ENCODE data around the gene UNC5CL.

Gene UNC5CL

DNA sequence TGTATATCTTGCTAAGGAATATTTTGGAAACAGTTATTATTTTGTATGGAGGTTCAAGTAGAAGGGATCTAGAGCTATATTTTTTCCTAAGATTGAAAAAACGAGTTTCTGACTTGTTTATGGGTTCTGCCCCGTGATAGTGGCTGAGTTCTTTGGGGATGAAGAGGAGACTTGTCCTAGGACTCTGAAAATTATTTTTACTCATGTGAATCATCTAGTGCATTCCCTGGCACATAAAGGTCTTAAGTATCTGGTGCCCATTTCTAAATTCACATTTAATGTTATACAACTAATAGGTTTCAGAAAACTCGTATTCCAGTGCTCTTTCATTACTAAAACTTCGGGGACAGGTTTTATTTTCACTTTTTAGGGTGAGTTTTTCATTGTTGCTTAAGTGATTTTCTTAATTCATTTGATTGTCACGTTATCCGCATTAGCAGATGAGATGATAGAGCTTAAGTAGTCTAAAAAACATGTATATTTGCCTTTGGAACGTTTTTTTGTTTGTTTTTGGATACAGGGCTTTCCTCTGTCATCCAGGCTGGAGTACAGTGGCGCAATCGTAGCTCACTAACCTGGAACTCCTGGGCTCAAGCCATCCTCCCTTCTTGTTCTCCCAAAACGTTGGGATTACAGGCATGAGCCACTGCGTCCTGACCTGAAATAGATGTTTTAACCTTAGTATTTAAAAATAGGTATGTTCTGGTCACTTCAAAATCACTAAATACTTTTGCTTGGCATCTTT is 35.8 kb upstream of the UNC5CL start:
- H3K27me3 ChIP-seq (ENCODE audit: control insufficient read depth, insufficient read depth, low read length): no peaks in the 10 kb centered on the region
- H3K27ac ChIP-seq (ENCODE audit: low read depth, low read length): no peak overlapping the region
- peaks cover 18% of the 10 kb centered on the region for H3K4me1 ChIP-seq (ENCODE audit: control insufficient read depth, insufficient read depth, low read length)
- no peaks in the 10 kb centered on the region for H3K9me3 ChIP-seq (ENCODE audit: control insufficient read depth, insufficient read depth, low read depth, low read length)
- H3K9ac ChIP-seq (ENCODE audit: low read length): no peak overlapping the region
- peaks cover 24% of the 10 kb centered on the region for H3K36me3 ChIP-seq (ENCODE audit: control insufficient read depth, insufficient read depth, low read length)
- H3K4me3 ChIP-seq (ENCODE audit: low read depth, low read length): peak overlapping the region; percentile 86

DNA sequence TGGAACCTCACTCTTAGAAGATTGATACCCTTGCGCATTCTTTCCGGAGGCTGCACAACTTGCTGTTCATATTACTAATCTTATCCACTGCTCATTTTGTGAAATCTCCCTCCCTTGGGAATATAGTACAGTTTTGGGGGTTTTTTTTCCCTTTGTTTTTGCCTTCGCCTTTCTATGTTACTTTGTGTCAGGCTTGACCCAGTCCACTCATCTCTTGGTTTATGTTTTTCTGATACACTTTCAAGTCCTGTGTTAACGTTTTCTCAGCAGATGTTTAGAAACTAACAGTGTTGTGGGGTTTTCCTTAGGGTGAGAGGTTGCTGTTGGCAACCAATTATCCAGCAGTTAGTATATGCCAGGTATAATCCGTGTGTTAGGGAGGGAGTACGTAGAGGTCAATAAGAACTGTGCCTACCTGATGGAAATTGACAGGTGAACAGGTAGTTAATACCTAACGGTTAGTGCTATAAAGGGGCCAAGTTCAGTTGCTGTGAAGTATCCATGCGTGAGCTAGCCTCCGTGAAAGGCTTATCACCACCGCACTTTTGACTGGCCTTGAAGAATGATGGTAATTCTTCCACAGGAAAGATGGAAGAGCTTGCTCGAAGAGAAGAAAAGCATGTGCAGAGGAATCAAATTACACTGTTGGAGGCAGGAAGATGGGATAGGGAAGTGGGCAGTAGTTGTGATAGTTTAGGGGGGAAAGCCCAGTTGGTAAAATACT is 35.1 kb upstream of the UNC5CL start:
- Histone ChIP-seq H3K9me3 (ENCODE audit: control insufficient read depth, insufficient read depth, low read depth, low read length) (no peaks in the 10 kb centered on the region), H3K9ac (ENCODE audit: low read length) (peak overlapping the region; percentile 98), H3K27ac (ENCODE audit: low read depth, low read length) (no peak overlapping the region; the same call in 1 of the 2 replicates), H3K36me3 (ENCODE audit: control insufficient read depth, insufficient read depth, low read length) (peaks cover 17% of the 10 kb centered on the region), H3K27me3 (ENCODE audit: control insufficient read depth, insufficient read depth, low read length) (no peaks in the 10 kb centered on the region), H3K4me1 (ENCODE audit: control insufficient read depth, insufficient read depth, low read length) (peaks cover 18% of the 10 kb centered on the region), H3K4me3 (ENCODE audit: low read depth, low read length) (peak overlapping the region; percentile 86)

DNA sequence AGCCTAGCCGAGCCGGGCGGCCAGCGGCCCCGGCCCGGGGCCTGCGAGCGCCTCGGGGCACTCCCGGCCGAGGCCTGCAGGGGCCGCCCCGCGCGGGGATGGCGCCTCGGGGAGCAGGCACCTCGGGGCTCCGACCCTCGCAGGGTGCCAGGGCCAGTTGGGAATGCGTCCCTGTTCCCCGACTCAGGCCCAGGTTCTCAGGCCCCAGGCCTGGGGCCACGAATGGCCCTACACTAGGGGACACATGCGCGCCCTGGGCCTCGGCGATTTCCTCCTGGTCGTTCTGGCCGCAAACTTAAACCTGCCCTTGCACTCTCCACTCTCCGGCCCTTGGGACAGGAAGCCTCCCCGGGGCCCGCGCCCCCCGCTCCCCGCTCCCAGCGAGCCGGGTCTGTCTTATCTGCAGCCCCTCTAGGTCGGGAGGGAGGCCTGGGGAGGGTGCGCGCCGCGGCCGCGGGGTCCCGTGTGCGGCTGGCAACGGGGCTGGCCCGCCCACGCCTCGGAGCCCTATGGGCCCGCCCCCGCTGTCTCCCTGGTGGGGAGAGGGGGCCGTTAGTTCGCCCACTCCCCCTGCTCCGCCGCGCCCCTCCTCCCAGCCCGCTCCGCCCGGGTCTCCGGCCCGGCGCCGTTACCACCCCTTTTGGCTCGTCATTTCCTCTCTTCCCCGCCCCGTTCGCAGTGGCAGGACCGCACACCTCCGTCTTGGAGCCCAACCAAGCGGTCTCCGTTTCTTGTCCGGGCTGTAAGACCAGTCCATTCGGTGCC is 34.4 kb upstream of the UNC5CL start:
- H3K4me1 ChIP-seq (ENCODE audit: control insufficient read depth, insufficient read depth, low read length): peaks cover 18% of the 10 kb centered on the region
- H3K9ac ChIP-seq (ENCODE audit: low read length): peak overlapping the region; percentile 98
- no peaks in the 10 kb centered on the region for H3K9me3 ChIP-seq (ENCODE audit: control insufficient read depth, insufficient read depth, low read depth, low read length)
- H3K36me3 ChIP-seq (ENCODE audit: control insufficient read depth, insufficient read depth, low read length): peaks cover 14% of the 10 kb centered on the region
- no peaks in the 10 kb centered on the region for H3K27me3 ChIP-seq (ENCODE audit: control insufficient read depth, insufficient read depth, low read length)
- peak overlapping the region; percentile 93 for H3K27ac ChIP-seq (ENCODE audit: low read depth, low read length)
- peak overlapping the region; percentile 86 for H3K4me3 ChIP-seq (ENCODE audit: low read depth, low read length)

DNA sequence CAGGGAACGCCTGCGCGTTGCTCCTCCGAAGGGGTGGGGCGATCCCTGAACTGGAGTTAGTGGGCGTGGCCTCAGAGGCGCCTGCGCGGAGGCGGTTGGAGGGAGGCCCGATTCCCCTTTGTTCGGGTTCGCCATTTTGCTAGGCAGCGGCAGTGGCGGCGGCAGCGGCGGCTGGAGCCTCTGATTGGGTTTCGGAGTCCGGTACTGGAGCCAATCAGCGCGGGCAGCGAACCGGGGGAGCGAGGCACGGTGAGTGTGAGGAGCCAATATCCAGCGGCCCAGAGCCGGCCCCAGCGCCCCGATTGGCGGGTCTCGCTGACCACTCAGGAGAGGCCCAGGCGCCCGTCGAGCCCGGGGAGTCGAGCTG is 33.8 kb upstream of the UNC5CL start, which contains the start of gene NFYA:
Gene NFYA (plus strand): TSS at position 139 of the 367 bp plus-strand sequence. CDS start 6,116 bp downstream, outside the sequence.
- H3K9ac ChIP-seq (ENCODE audit: low read length): peak within 1 kb of the TSS; percentile 98
- H3K27ac ChIP-seq (ENCODE audit: low read depth, low read length): peak within 1 kb of the TSS; percentile 93
- peaks cover 18% of the 10 kb centered on the region for H3K4me1 ChIP-seq (ENCODE audit: control insufficient read depth, insufficient read depth, low read length)
- peaks cover 16% of the 10 kb centered on the region for H3K36me3 ChIP-seq (ENCODE audit: control insufficient read depth, insufficient read depth, low read length)
- peak within 1 kb of the TSS; percentile 86 for H3K4me3 ChIP-seq (ENCODE audit: low read depth, low read length)
- H3K27me3 ChIP-seq (ENCODE audit: control insufficient read depth, insufficient read depth, low read length): no peaks in the 10 kb centered on the region
- no peaks in the 10 kb centered on the region for H3K9me3 ChIP-seq (ENCODE audit: control insufficient read depth, insufficient read depth, low read depth, low read length)

DNA sequence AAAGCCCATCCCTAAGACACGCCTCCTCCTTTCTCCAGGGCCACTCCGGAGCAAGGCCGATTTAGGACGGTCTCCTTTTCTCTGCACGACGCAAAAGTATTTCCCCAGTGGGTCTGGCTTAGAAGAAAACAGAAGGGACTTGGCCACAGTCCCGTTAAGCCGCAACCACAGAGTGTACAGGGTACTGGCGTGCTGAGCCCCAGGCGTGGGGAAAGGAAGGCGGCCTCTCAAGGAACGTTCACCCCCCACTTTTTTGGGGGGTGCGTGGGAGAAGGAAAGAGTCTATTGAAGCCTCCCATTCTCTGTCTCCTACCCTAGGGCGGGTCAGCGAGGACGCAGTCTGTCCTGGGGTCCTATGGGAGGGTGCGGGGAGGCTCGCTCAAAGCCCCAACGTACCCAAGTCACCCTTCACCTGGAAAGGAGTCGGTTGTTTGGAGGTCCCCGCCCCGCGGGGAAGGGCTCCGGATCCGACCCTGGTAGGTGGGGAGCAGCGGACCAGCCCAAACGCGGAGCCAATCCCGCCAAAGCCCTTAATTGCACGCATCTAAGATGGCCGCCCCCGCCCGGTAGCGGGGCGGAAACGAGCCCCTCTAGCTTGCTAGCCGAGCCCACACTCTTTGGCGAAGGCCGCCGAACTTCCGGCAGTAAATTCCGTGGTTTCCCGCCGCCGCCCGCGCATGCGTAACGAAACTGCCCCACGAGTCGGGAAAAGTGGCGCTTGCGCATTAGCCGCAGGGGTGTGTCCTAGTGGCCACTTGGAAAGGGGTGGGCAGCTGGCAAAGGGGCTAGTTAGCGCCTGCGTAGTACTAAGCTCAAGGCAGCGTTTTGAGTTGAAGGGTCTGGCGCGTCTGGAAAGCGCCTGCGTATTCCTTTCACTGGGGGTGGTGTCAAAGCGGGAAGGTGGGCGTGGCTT is 33.2 kb upstream of the UNC5CL start, which contains the start of gene OARD1:
Gene OARD1 (minus strand): TSS at position 434 of the 913 bp plus-strand sequence. CDS start 722 bp downstream, outside the sequence.
- peaks cover 22% of the 10 kb centered on the region for H3K36me3 ChIP-seq (ENCODE audit: control insufficient read depth, insufficient read depth, low read length)

DNA sequence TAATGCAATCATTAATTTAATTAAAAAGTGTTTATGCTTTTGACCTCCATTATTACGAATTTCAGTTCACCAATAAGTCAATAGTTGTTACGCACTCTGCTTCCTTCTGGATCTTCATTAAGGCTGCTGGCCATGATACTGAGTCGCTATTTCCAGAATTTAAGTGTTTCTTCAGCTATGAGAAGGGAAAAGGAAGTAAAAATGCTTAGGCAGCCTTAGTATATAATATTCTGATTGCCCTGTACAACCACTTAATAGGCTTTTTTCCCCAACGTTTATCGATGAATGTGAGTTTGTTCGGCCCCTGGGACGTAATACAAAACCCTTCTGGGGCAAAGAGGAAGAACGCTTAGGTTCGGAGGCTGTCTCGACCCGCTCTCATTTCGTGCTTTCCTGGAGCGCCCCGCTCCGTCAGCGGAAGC is 32.5 kb upstream of the UNC5CL start:
- Histone ChIP-seq H3K4me1 (ENCODE audit: control insufficient read depth, insufficient read depth, low read length) (peaks cover 18% of the 10 kb centered on the region), H3K4me3 (ENCODE audit: low read depth, low read length) (peak overlapping the region; percentile 86), H3K36me3 (ENCODE audit: control insufficient read depth, insufficient read depth, low read length) (peaks cover 25% of the 10 kb centered on the region), H3K27me3 (ENCODE audit: control insufficient read depth, insufficient read depth, low read length) (no peaks in the 10 kb centered on the region), H3K9me3 (ENCODE audit: control insufficient read depth, insufficient read depth, low read depth, low read length) (no peaks in the 10 kb centered on the region), H3K9ac (ENCODE audit: low read length) (peak overlapping the region; percentile 98), H3K27ac (ENCODE audit: low read depth, low read length) (peak overlapping the region; percentile 84; the same call in 1 of the 2 replicates)

More for the DNA sequence above, 33.2 kb upstream of the UNC5CL start, which contains the start of gene OARD1:
- Histone ChIP-seq H3K4me1 (ENCODE audit: control insufficient read depth, insufficient read depth, low read length) (peaks cover 18% of the 10 kb centered on the region), H3K9me3 (ENCODE audit: control insufficient read depth, insufficient read depth, low read depth, low read length) (no peaks in the 10 kb centered on the region), H3K9ac (ENCODE audit: low read length) (peak within 1 kb of the TSS; percentile 98), H3K27me3 (ENCODE audit: control insufficient read depth, insufficient read depth, low read length) (no peaks in the 10 kb centered on the region), H3K4me3 (ENCODE audit: low read depth, low read length) (peak within 1 kb of the TSS; percentile 86), H3K27ac (ENCODE audit: low read depth, low read length) (peak within 1 kb of the TSS; percentile 93)

DNA sequence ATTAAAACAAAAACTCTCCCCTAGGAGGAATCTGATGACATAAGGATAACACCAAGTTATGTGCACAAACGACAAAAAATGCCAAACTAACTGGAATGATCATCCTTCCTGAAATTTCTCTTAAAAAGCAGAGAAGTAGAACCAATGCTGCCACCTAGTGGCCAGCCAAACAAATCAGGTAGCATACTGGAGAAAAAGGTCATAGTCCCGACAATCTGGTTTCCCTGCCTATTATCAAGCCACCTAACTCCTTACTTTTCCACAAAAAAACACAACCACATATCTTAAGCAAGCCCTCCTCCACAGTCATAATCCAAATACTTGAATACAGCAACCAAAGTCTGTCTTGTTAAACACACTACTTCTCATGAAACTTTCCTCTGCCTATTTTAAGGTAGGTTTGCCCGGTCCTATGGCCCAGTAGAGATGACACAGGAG is 27.9 kb upstream of the UNC5CL start:
- Histone ChIP-seq H3K4me3 (ENCODE audit: low read depth, low read length) (no peak overlapping the region), H3K4me1 (ENCODE audit: control insufficient read depth, insufficient read depth, low read length) (peaks cover 4% of the 10 kb centered on the region), H3K36me3 (ENCODE audit: control insufficient read depth, insufficient read depth, low read length) (peaks cover 45% of the 10 kb centered on the region), H3K27ac (ENCODE audit: low read depth, low read length) (no peak overlapping the region), H3K9ac (ENCODE audit: low read length) (no peak overlapping the region), H3K27me3 (ENCODE audit: control insufficient read depth, insufficient read depth, low read length) (no peaks in the 10 kb centered on the region), H3K9me3 (ENCODE audit: control insufficient read depth, insufficient read depth, low read depth, low read length) (no peaks in the 10 kb centered on the region)

DNA sequence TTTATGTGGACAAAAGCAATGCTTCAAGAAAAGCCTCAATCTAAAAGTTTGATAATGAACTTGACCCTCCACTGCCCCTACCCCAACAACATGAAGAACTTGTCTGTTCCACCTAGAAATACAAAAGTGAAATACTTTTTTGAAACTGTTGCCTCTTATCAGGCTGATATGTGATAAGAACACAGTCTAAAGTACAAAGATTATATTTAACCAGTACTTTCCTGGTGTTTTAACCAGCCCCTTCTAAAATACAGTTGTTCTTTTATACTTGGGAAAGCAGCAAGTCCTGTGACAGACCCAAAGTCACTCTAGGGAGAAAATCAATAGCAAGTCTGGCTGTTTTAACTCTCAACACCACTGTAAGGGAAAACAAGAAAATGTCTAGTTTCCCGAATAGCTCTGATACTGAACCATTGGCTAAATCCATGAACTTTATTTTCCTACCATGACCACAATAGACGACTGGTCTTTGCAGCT is 26.6 kb upstream of the UNC5CL start:
- Histone ChIP-seq H3K27me3 (ENCODE audit: control insufficient read depth, insufficient read depth, low read length) (no peaks in the 10 kb centered on the region), H3K9ac (ENCODE audit: low read length) (no peak overlapping the region), H3K27ac (ENCODE audit: low read depth, low read length) (no peak overlapping the region), H3K9me3 (ENCODE audit: control insufficient read depth, insufficient read depth, low read depth, low read length) (no peaks in the 10 kb centered on the region), H3K4me1 (ENCODE audit: control insufficient read depth, insufficient read depth, low read length) (no peaks in the 10 kb centered on the region), H3K36me3 (ENCODE audit: control insufficient read depth, insufficient read depth, low read length) (peaks cover 50% of the 10 kb centered on the region), H3K4me3 (ENCODE audit: low read depth, low read length) (no peak overlapping the region)

DNA sequence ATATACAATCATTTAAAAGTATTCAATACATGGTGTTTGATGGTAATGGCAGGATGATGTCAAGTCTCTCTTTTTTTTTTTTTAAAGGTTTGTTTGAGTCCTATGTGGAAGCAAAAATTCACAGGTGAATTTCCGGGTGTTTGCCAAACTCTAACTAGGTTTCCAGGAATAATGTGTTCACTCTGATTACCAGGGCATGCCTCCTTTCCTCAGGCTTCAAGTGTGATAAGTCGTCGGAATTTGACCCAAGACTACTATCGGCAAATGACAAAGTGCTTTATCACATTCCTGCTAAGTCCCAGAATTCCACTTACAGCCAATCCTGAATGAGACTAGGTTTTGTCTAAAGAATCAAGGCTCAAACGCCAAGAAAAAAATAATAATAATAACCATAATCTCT is 25.8 kb upstream of the UNC5CL start:
- H3K27ac ChIP-seq (ENCODE audit: low read depth, low read length): no peak overlapping the region
- no peaks in the 10 kb centered on the region for H3K9me3 ChIP-seq (ENCODE audit: control insufficient read depth, insufficient read depth, low read depth, low read length)
- no peak overlapping the region for H3K4me3 ChIP-seq (ENCODE audit: low read depth, low read length)
- H3K9ac ChIP-seq (ENCODE audit: low read length): no peak overlapping the region
- H3K4me1 ChIP-seq (ENCODE audit: control insufficient read depth, insufficient read depth, low read length): no peaks in the 10 kb centered on the region; the same call in 1 of the 2 replicates
- peaks cover 50% of the 10 kb centered on the region for H3K36me3 ChIP-seq (ENCODE audit: control insufficient read depth, insufficient read depth, low read length)
- no peaks in the 10 kb centered on the region for H3K27me3 ChIP-seq (ENCODE audit: control insufficient read depth, insufficient read depth, low read length)

DNA sequence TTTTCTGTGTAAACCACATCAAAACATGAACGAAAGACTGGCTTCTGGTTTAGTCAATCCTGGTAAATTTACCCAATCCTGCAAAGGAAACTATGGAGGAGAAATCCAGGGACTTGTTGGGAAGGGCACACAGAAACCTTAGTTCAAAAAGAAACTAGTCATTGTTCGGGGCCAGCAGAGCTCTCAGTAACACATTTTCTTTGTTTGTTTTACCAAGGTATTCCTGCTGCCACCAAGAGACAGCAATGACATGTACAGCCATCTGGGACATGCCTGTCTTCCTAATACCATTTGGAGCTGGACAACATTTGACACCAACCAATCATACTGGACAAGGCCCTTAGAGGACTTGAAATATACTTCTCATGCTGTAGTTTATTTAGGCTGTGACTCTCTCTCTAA is 24.9 kb upstream of the UNC5CL start:
- H3K9ac ChIP-seq (ENCODE audit: low read length): no peak overlapping the region
- H3K4me1 ChIP-seq (ENCODE audit: control insufficient read depth, insufficient read depth, low read length): peaks cover 7% of the 10 kb centered on the region; the same call in 1 of the 2 replicates
- H3K4me3 ChIP-seq (ENCODE audit: low read depth, low read length): no peak overlapping the region
- no peaks in the 10 kb centered on the region for H3K27me3 ChIP-seq (ENCODE audit: control insufficient read depth, insufficient read depth, low read length)
- H3K9me3 ChIP-seq (ENCODE audit: control insufficient read depth, insufficient read depth, low read depth, low read length): no peaks in the 10 kb centered on the region
- no peak overlapping the region for H3K27ac ChIP-seq (ENCODE audit: low read depth, low read length)
- H3K36me3 ChIP-seq (ENCODE audit: control insufficient read depth, insufficient read depth, low read length): peaks cover 50% of the 10 kb centered on the region

Measured in HUES6 (cell line).